Measurements from ENCODE around the gene ABCC2. TPM values are rescaled to one million over a fixed set of nuclear protein-coding genes. Genes with fewer than 3 reads are reported as not detected.

The ABCC2 gene
- total RNA-seq, 4 donors from 2014 or later = 1.7 to 23.7 (median 8.4) TPM

- Histone ChIP-seq H3K4me3 (peak overlapping the region in 1 of 4 donors; percentile 9), H3K4me1 (peaks cover 0 to 12% (median 2%) of the 10 kb centered on the region in 4 donors), H3K27ac (peak overlapping the region in 2 of 4 donors; percentile 48 to 57), H3K36me3 (no peaks in the 10 kb centered on the region), H3K9me3 (no peaks in the 10 kb centered on the region), H3K27me3 (no peaks in the 10 kb centered on the region)
- no peak for DNase-seq (ENCODE audit: low spot score in 2 of 2)
- TF ChIP-seq CTCF (IDR thresholded peaks at IDR 0.05) = no peak
- no peak for TF ChIP-seq POLR2A (IDR thresholded peaks at IDR 0.05)
- no peak for TF ChIP-seq EP300 (IDR thresholded peaks at IDR 0.05)
- 76 to 85% methylated on average over 6 of the region's 6 CpGs for WGBS, 2 donors
Measured at GRCh38 chr10:99844433-99844955, 62.1 kb downstream of the ABCC2 start.

GRCh38 chr10:99845837-99846382 lies 63.5 kb downstream of the ABCC2 start:
- WGBS, 2 donors = 4 to 9% methylated on average over 18 of the region's 18 CpGs

GRCh38 chr10:99849057-99849456 lies 66.6 kb downstream of the ABCC2 start:
- no peak for DNase-seq (ENCODE audit: low spot score in 2 of 2)
- H3K4me1 ChIP-seq = peaks cover 0 to 12% (median 2%) of the 10 kb centered on the region in 4 donors
- H3K4me3 ChIP-seq = no peak overlapping the region
- H3K36me3 ChIP-seq = no peaks in the 10 kb centered on the region
- WGBS, 2 donors = 96 to 97% methylated on average over 7 of the region's 7 CpGs
- H3K9me3 ChIP-seq = no peaks in the 10 kb centered on the region
- H3K27ac ChIP-seq = no peak overlapping the region
- H3K27me3 ChIP-seq = no peaks in the 10 kb centered on the region
- TF ChIP-seq EP300 (IDR thresholded peaks at IDR 0.05) (no peak), POLR2A (IDR thresholded peaks at IDR 0.05) (no peak), CTCF (IDR thresholded peaks at IDR 0.05) (no peak)

More at GRCh38 chr10:99845837-99846382, 63.5 kb downstream of the ABCC2 start:
- peak; percentile 74 to 94 for DNase-seq (ENCODE audit: low spot score in 2 of 2)
- Histone ChIP-seq H3K9me3 (no peaks in the 10 kb centered on the region), H3K4me3 (peak overlapping the region in 2 of 4 donors; percentile 22 to 34), H3K4me1 (peaks cover 0 to 12% (median 2%) of the 10 kb centered on the region in 4 donors), H3K27me3 (no peaks in the 10 kb centered on the region), H3K36me3 (no peaks in the 10 kb centered on the region), H3K27ac (peak overlapping the region in 2 of 4 donors; percentile 37 to 63)
- TF ChIP-seq POLR2A (IDR thresholded peaks at IDR 0.05) = no peak
- TF ChIP-seq CTCF (IDR thresholded peaks at IDR 0.05) = peak; percentile 81 to 95 (median 93)
- peak in 1 of 2 donors; percentile 64 for TF ChIP-seq EP300 (IDR thresholded peaks at IDR 0.05)

DNA sequence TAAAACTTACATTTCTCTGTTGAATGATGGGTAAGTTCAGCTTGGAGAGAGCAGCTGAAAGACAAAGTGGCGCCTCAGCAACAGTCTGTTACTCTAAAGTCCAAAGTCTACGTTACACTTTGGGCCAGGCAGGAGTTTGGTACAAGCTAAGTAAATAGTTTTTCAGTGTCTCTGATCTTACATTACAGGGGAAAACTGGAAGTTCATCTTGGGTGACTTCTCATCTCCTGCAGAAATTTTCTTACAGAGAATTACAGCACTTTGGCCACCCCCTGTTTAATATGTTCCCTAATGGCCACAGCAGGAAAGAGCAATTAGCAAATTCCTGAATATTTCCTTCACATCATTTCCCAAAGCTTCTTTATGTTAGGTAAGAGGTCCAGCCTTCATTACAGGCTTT lies 67.1 kb downstream of the ABCC2 start:
- 94 to 96% methylated on average over 2 of the region's 2 CpGs for WGBS, 2 donors

More for the DNA sequence above, 67.1 kb downstream of the ABCC2 start:
- Histone ChIP-seq H3K4me3 (no peak overlapping the region), H3K27ac (no peak overlapping the region), H3K36me3 (no peaks in the 10 kb centered on the region), H3K27me3 (no peaks in the 10 kb centered on the region), H3K4me1 (peaks cover 0 to 12% (median 2%) of the 10 kb centered on the region in 4 donors), H3K9me3 (no peaks in the 10 kb centered on the region)
- TF ChIP-seq POLR2A (IDR thresholded peaks at IDR 0.05) (no peak), EP300 (IDR thresholded peaks at IDR 0.05) (no peak), CTCF (IDR thresholded peaks at IDR 0.05) (no peak)
- no peak for DNase-seq (ENCODE audit: low spot score in 2 of 2)
